NB4 (cell line): Measurements from ENCODE around the gene YTHDC1.
A peak's percentile ranks its signal among the peaks of the same experiment; 100 is the strongest.

Source experiments
- DNase-seq: peaks from one replicate; pipeline ENCODE4 v3.0.0; 2010; ENCODE audit warnings: low read depth
- H3K4me3 ChIP-seq: one replicate; pipeline ENCODE4 v1.5.1; 2011; ENCODE audit warnings: mild to moderate bottlenecking, low read depth, low read length, moderate library complexity
- MAX ChIP-seq: IDR thresholded peaks from 2 replicates; pipeline ENCODE4 v1.6.1; 2011; ENCODE audit warnings: low read depth, low read length
- MYC ChIP-seq: IDR thresholded peaks from 2 replicates; pipeline ENCODE4 v1.6.1; 2011; ENCODE audit warnings: low read depth, low read length
- POLR2A ChIP-seq: IDR thresholded peaks from 2 replicates; pipeline ENCODE4 v1.6.1; 2011; ENCODE audit warnings: mild to moderate bottlenecking; ENCODE audit not compliant: insufficient read length; ENCODE audit errors: extremely low read depth
- TF ChIP-seq, protein P1 (sequence below): IDR thresholded peaks from one replicate; pipeline ENCODE4 v1.5.1; 2012; ENCODE audit warnings: low read depth, low read length

Gene YTHDC1

GRCh38 chr4:68349279-68349648 is 626 bp downstream of the YTHDC1 start:
- TF ChIP-seq MYC: no peak
- TF ChIP-seq, protein P1, sequence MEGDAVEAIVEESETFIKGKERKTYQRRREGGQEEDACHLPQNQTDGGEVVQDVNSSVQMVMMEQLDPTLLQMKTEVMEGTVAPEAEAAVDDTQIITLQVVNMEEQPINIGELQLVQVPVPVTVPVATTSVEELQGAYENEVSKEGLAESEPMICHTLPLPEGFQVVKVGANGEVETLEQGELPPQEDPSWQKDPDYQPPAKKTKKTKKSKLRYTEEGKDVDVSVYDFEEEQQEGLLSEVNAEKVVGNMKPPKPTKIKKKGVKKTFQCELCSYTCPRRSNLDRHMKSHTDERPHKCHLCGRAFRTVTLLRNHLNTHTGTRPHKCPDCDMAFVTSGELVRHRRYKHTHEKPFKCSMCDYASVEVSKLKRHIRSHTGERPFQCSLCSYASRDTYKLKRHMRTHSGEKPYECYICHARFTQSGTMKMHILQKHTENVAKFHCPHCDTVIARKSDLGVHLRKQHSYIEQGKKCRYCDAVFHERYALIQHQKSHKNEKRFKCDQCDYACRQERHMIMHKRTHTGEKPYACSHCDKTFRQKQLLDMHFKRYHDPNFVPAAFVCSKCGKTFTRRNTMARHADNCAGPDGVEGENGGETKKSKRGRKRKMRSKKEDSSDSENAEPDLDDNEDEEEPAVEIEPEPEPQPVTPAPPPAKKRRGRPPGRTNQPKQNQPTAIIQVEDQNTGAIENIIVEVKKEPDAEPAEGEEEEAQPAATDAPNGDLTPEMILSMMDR: no peak
- peak overlapping the region; percentile 79 for H3K4me3 ChIP-seq
- peak; percentile 47 for DNase-seq

DNA sequence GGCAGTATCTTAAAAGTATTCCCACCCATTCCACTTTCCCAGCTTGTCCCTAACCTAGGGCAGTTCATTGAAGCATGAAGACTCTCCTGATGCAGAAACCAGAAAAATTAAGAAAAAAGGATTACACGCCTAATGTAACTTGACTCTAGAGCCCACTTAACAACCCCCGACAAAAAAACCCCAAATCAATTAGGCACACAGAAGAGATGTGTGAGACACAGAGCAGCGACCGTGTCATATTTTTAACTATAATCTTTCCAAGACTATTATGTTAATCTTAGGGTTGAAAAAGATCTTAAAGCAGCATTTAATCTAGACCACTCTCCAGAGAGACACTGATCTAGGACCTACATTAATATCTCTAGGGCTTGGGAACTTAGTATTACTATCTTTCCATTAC is 1.3 kb downstream of the YTHDC1 start:
- H3K4me3 ChIP-seq: peak overlapping the region; percentile 79
- peak; percentile 6 for DNase-seq
- TF ChIP-seq MAX (no peak), MYC (no peak), POLR2A (no peak)
- TF ChIP-seq, protein P1: no peak

DNA sequence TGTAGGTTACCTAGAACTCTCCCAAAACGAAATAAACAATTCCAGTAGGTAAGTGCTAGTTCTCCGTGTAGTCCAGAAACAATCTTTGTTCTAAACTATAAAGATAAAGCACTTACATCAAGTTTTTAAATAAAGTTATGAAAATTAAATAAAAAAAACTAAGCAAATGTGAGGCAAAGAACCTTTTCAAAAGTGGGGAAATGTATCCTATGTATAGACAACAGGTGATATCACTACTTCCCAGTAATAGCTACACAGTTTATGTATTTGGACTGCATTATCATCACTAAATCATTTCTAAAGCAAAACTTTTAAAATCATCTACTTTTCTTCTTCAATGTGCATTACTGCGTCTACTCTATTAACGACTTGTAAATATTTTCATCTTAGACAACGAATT is 2.0 kb downstream of the YTHDC1 start:
- no peak for TF ChIP-seq MAX
- TF ChIP-seq POLR2A: no peak
- TF ChIP-seq, protein P1: no peak
- TF ChIP-seq MYC: no peak
- peak overlapping the region; percentile 79 for H3K4me3 ChIP-seq
- DNase-seq: no peak

GRCh38 chr4:68346461-68346860 is 3.4 kb downstream of the YTHDC1 start:
- H3K4me3 ChIP-seq: peak overlapping the region; percentile 79
- no peak for DNase-seq
- TF ChIP-seq POLR2A: no peak
- no peak for TF ChIP-seq MYC
- no peak for TF ChIP-seq MAX
- TF ChIP-seq, protein P1: no peak

DNA sequence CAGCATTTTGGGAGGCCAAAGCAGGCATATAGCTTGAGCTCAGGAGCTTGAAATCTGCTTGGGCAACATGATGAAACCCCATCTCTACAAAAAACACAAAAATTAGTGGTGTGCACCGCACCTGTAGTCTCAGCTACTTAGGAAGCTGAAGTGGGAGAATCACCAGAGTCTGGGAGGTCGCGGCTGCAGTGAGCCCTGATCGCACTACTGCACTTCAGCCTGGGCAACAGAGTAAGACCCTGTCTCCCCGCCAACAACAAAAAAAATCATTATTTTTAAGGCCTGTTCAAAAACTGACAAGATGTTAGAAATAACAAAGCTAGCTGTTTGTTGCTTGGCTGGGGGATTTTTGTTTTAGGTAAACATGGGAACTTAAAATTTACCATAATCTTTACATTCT is 5.1 kb downstream of the YTHDC1 start:
- no peak for DNase-seq
- H3K4me3 ChIP-seq: no peak overlapping the region
- TF ChIP-seq, protein P1: no peak
- TF ChIP-seq POLR2A (no peak), MAX (no peak), MYC (no peak)

DNA sequence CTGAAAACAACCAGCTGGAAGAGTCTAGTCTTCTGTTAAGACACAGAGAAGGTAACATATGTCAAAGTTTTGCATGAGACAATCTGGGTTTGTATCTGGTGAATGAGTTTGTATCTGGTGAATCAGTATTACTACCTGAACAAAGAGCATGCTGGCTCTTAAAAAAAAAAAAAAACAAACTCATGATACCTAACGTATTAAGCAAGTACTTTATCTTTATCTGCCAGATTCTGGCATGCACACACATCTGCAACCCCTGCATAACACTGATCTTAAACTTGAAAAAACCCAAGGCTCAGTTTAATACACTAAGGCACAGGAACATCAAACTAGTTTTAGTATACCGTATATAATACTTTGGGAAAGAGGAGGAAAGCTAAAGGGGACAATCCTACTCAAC is 5.8 kb downstream of the YTHDC1 start:
- DNase-seq: no peak
- no peak for TF ChIP-seq MYC
- TF ChIP-seq, protein P1: no peak
- no peak for TF ChIP-seq POLR2A
- no peak for TF ChIP-seq MAX

More for the DNA sequence above, 5.8 kb downstream of the YTHDC1 start:
- no peak overlapping the region for H3K4me3 ChIP-seq
